ENCODE results near the gene SLC13A2. TPM values are rescaled to one million over a fixed set of nuclear protein-coding genes. Genes with fewer than 3 reads are reported as not detected.

Gene SLC13A2
- total RNA-seq, 2 experiments from 2014 or later, result not detected

GRCh38 chr17:28497931-28498330 lies 24.5 kb downstream of the SLC13A2 start:
- no peaks in the 10 kb centered on the region for H3K36me3 Mint-ChIP-seq (ENCODE audit: low read depth)
- no peak overlapping the region for H3K27ac Mint-ChIP-seq
- ATAC-seq, result no peak
- TF ChIP-seq CTCF (IDR thresholded peaks at IDR 0.05), result no peak
- no peaks in the 10 kb centered on the region for H3K9me3 Mint-ChIP-seq
- intact Hi-C loops (cut with micrococcal nuclease), result no loop called here
- DNase-seq, result no peak
- no peaks in the 10 kb centered on the region for H3K27me3 Mint-ChIP-seq
- H3K4me3 Mint-ChIP-seq, result no peak overlapping the region
- no peaks in the 10 kb centered on the region for H3K4me1 Mint-ChIP-seq (ENCODE audit: low read depth)
- ChIA-PET CTCF (interaction anchor here (1.0 to 1.6 kb wide), 2 partner anchors 14 to 42 kb away, joined by 3 to 4 read pairs; no protein-coding TSS in a partner anchor), POLR2A (interaction anchor here (1.4 kb wide), 1 partner anchor 13 kb away, joined by 3 read pairs; no protein-coding TSS in a partner anchor)

GRCh38 chr17:28498652-28499363 lies 25.4 kb downstream of the SLC13A2 start:
- no peaks in the 10 kb centered on the region for H3K4me1 Mint-ChIP-seq (ENCODE audit: low read depth)
- no peak for TF ChIP-seq CTCF (IDR thresholded peaks at IDR 0.05)
- CTCF ChIA-PET, result interaction anchor here (1.4 kb wide), 1 partner anchor 42 kb away, joined by 3 read pairs; no protein-coding TSS in a partner anchor
- ATAC-seq (no peak), DNase-seq (no peak)
- H3K9me3 Mint-ChIP-seq, result no peaks in the 10 kb centered on the region
- H3K36me3 Mint-ChIP-seq (ENCODE audit: low read depth), result no peaks in the 10 kb centered on the region
- H3K27me3 Mint-ChIP-seq, result no peaks in the 10 kb centered on the region
- H3K27ac Mint-ChIP-seq, result no peak overlapping the region
- H3K4me3 Mint-ChIP-seq, result no peak overlapping the region
- intact Hi-C loops (cut with micrococcal nuclease), result no loop called here
- POLR2A ChIA-PET, result interaction anchor here (1.4 kb wide), 1 partner anchor 14 kb away, joined by 3 read pairs; no protein-coding TSS in a partner anchor

GRCh38 chr17:28499364-28499664 lies 25.9 kb downstream of the SLC13A2 start:
- ATAC-seq, result no peak
- no peak overlapping the region for H3K27ac Mint-ChIP-seq
- TF ChIP-seq CTCF (IDR thresholded peaks at IDR 0.05), result no peak
- H3K9me3 Mint-ChIP-seq, result no peaks in the 10 kb centered on the region
- H3K4me1 Mint-ChIP-seq (ENCODE audit: low read depth), result no peaks in the 10 kb centered on the region
- H3K27me3 Mint-ChIP-seq, result no peaks in the 10 kb centered on the region
- ChIA-PET POLR2A (no interaction called here), CTCF (interaction anchor here (1.4 kb wide), 1 partner anchor 42 kb away, joined by 3 read pairs; no protein-coding TSS in a partner anchor)
- no peaks in the 10 kb centered on the region for H3K36me3 Mint-ChIP-seq (ENCODE audit: low read depth)
- DNase-seq, result no peak
- intact Hi-C loops (cut with micrococcal nuclease), result no loop called here
- H3K4me3 Mint-ChIP-seq, result no peak overlapping the region

GRCh38 chr17:28499684-28500357 lies 26.4 kb downstream of the SLC13A2 start:
- no peak overlapping the region for H3K4me3 Mint-ChIP-seq
- DNase-seq, result no peak
- no peak for ATAC-seq
- TF ChIP-seq CTCF (IDR thresholded peaks at IDR 0.05), result no peak
- no peaks in the 10 kb centered on the region for H3K27me3 Mint-ChIP-seq
- intact Hi-C loops (cut with micrococcal nuclease), result no loop called here
- H3K9me3 Mint-ChIP-seq, result no peaks in the 10 kb centered on the region
- H3K36me3 Mint-ChIP-seq (ENCODE audit: low read depth), result no peaks in the 10 kb centered on the region
- H3K4me1 Mint-ChIP-seq (ENCODE audit: low read depth), result no peaks in the 10 kb centered on the region
- no peak overlapping the region for H3K27ac Mint-ChIP-seq
- ChIA-PET CTCF (interaction anchor here (1.4 to 1.6 kb wide), 2 partner anchors 41 kb away, joined by 3 to 4 read pairs; no protein-coding TSS in a partner anchor), POLR2A (no interaction called here)
